Lung (tissue), 12 donors: Measurements from ENCODE around the gene PRSS50. TPM values are rescaled to one million over a fixed set of nuclear protein-coding genes. Genes with fewer than 3 reads are reported as not detected.
A peak's percentile ranks its signal among the peaks of the same experiment; 100 is the strongest.

ENCODE experiments used
- ATAC-seq: fragments of 200-7000 bp; cut with Tn5 transposase; one replicate; pipeline ENCODE4 v1.9.1; 2020; ENCODE audit warnings: moderate number of reproducible peaks; ENCODE audit not compliant: insufficient read depth, low FRiP score
- DNase-seq, 3 donors: peaks; one replicate each; pipeline ENCODE4 v3.0.0-alpha.2; 2013 to 2017
- H3K27ac ChIP-seq, 2 donors: one replicate each; pipeline ENCODE4 v1.5.1; 2013; ENCODE audit warnings: mild to moderate bottlenecking in 2 of 2, moderate library complexity in 2 of 2, control low read depth in 1 of 2, inconsistent platforms in 1 of 2, low read depth in 1 of 2, low read length in 1 of 2
- H3K27me3 ChIP-seq, 3 donors: one replicate each; pipeline ENCODE4 v1.5.1; 2013; ENCODE audit warnings: low read length in 2 of 3; ENCODE audit not compliant: control insufficient read depth in 3 of 3, insufficient read depth in 3 of 3
- H3K36me3 ChIP-seq, 4 donors: one replicate each; pipeline ENCODE4 v1.5.1; 2013; ENCODE audit warnings: low read length in 4 of 4, mild to moderate bottlenecking in 1 of 4, moderate library complexity in 1 of 4; ENCODE audit not compliant: control insufficient read depth in 4 of 4, insufficient read depth in 4 of 4
- H3K4me1 ChIP-seq, 5 donors: one replicate each; pipeline ENCODE4 v1.5.1; 2013; ENCODE audit warnings: low read length in 5 of 5, mild to moderate bottlenecking in 2 of 5, moderate library complexity in 1 of 5; ENCODE audit not compliant: control insufficient read depth in 5 of 5, insufficient read depth in 5 of 5
- H3K4me3 ChIP-seq: one replicate; pipeline ENCODE4 v1.5.1; 2013; ENCODE audit warnings: mild to moderate bottlenecking, control low read depth, moderate library complexity
- H3K9ac ChIP-seq, 2 donors: one replicate each; pipeline ENCODE4 v1.5.1; 2013; ENCODE audit warnings: low read length in 2 of 2, control low read depth in 1 of 2; ENCODE audit not compliant: insufficient read depth in 1 of 2
- H3K9me3 ChIP-seq, 4 donors: one replicate each; pipeline ENCODE4 v1.5.1; 2013; ENCODE audit warnings: low read length in 3 of 4, mild to moderate bottlenecking in 1 of 4, moderate library complexity in 1 of 4; ENCODE audit not compliant: control insufficient read depth in 4 of 4, insufficient read depth in 3 of 4
- WGBS, 2 donors: extraction: QIAGEN DNeasy Blood & Tissue Kit; methylation state at CpG; one replicate each; pipeline ENCODE4 v1.1.7; 2013; 5-methylcytosine and 5-hydroxymethylcytosine counted together
- polyA plus RNA-seq, 2 donors: library from polyadenylated mRNA; stranded (reverse); fragments of 200-250 nt; gene quantifications; one replicate each; pipeline ENCODE4 v1.2.1, GENCODE V29; 2013
- total RNA-seq, 2 donors: library from RNA; depleted of rRNA in 1 of 2; stranded (reverse); fragments of >200 nt in 1 of 2; gene quantifications; one replicate each; pipeline ENCODE4 v1.2.1, GENCODE V29; 2014 to 2021
- TF ChIP-seq, protein P1 (sequence below): IDR thresholded peaks from 2 replicates; pipeline ENCODE4 v1.5.1; 2012; ENCODE audit warnings: mild to moderate bottlenecking; ENCODE audit errors: control extremely low read depth, extremely low read depth
- donor health status: control.
- donor health status: control.
- donor health status: Bipolar disorder and iron deficiency.
- donor health status: healthy.
- donor health status: DM: yes; HTN: yes; CAD: no.

Gene PRSS50
- total and polyA plus RNA-seq, 4 donors, result 0.08 to 2.2 (median 0.31) TPM

DNA sequence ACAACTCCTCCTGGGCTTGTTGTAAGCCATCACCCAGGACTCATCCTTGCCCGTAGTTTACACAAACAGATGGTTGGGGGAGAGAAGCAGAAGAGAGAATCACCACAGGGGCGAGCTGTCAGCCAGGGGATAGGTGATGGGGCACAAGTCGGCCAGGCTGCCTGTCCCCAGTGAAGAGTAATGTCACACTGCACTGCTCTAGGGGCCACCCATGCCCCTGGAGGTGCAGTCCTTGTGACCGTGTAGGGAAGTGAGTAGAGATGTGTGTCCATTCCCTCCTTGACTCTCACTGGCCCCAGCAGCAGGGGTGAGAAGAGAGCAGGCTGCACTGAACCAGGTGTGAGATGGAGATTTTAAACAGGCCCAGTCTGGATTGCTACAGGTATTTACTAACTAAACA, 17.1 kb upstream of the PRSS50 start:
- H3K4me3 ChIP-seq, result no peak overlapping the region
- no peak overlapping the region for H3K27ac ChIP-seq
- WGBS, 2 donors, result 69 to 74% methylated on average over 4 of the region's 4 CpGs
- ATAC-seq, result no peak
- DNase-seq, result no peak
- no peaks in the 10 kb centered on the region for H3K36me3 ChIP-seq
- no peaks in the 10 kb centered on the region for H3K4me1 ChIP-seq
- H3K9ac ChIP-seq, result no peak overlapping the region
- TF ChIP-seq, protein P1, sequence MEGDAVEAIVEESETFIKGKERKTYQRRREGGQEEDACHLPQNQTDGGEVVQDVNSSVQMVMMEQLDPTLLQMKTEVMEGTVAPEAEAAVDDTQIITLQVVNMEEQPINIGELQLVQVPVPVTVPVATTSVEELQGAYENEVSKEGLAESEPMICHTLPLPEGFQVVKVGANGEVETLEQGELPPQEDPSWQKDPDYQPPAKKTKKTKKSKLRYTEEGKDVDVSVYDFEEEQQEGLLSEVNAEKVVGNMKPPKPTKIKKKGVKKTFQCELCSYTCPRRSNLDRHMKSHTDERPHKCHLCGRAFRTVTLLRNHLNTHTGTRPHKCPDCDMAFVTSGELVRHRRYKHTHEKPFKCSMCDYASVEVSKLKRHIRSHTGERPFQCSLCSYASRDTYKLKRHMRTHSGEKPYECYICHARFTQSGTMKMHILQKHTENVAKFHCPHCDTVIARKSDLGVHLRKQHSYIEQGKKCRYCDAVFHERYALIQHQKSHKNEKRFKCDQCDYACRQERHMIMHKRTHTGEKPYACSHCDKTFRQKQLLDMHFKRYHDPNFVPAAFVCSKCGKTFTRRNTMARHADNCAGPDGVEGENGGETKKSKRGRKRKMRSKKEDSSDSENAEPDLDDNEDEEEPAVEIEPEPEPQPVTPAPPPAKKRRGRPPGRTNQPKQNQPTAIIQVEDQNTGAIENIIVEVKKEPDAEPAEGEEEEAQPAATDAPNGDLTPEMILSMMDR, result no peak
- H3K9me3 ChIP-seq, result no peaks in the 10 kb centered on the region
- no peaks in the 10 kb centered on the region for H3K27me3 ChIP-seq

DNA sequence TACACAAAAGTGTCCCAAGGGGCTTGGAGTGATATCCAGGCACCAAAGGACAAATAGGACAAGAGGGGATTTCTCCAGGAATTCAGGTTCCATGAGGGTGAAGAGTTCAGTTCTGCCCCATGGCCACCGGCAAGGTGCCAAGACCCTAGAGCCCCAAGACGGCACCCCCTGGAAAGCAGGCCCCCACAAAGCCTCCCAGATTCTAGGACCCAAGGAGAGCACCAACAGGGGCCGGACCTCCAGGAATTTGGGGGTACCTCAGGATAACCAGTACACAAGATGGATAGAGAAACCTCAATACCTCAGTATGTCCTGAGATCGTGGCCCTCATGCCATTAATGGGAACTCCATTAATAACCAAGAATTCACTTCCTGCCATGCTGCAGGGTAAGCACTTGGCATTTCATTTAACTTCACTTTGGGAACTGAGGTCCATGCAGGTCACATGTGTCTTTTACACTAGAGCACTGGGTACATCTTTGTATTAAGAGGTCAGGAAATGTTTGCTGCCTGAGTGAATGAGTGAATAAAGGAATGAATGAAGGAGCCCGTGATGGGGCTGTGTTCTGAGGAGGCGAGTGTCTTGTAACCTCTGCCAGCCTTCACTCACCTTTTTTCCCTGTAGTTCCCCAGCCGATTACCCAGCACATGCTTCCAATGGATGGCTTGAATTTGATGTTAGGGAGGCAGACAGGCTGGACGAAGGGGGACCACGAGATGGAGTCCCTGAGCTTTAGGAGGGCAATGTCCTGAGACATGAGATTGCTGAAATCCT, 15.5 kb upstream of the PRSS50 start:
- TF ChIP-seq, protein P1, result no peak
- DNase-seq, result peak in 2 of 3 donors; percentile 7 to 14
- Histone ChIP-seq H3K4me3 (no peak overlapping the region), H3K9ac (no peak overlapping the region), H3K27me3 (no peaks in the 10 kb centered on the region), H3K27ac (no peak overlapping the region), H3K9me3 (peaks cover 0 to 2% (median 0%) of the 10 kb centered on the region in 4 donors), H3K4me1 (no peaks in the 10 kb centered on the region), H3K36me3 (no peaks in the 10 kb centered on the region)
- no peak for ATAC-seq
- WGBS, 2 donors, result 85 to 86% methylated on average over 9 of the region's 9 CpGs

DNA sequence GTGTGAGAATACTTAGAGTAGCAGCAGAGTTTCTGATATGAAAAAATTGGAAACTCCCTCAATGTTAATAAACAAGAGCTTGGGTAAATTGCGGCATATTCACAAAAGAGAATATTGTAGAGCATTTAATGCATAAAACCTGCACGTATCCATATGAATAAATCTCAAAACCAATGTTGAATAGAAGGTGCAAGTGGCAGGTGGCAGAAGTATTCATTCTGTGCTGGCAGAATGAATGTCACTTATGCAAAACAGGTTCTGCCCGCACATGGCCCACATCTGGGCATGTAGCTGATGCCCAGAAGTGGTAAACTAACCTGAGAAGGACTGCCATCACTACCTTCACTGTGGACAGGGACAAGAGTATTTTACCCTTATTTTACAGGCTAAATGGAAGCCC, 14.1 kb upstream of the PRSS50 start:
- Histone ChIP-seq H3K4me1 (no peaks in the 10 kb centered on the region), H3K9me3 (peaks cover 0 to 2% (median 0%) of the 10 kb centered on the region in 4 donors), H3K36me3 (no peaks in the 10 kb centered on the region), H3K4me3 (no peak overlapping the region), H3K27ac (no peak overlapping the region), H3K27me3 (no peaks in the 10 kb centered on the region), H3K9ac (no peak overlapping the region)
- DNase-seq (no peak), ATAC-seq (no peak)
- 85 to 89% methylated on average over 3 of the region's 3 CpGs for WGBS, 2 donors
- TF ChIP-seq, protein P1, result no peak
